ENCODE measurements around the gene DMRT1. TPM values are rescaled to one million over a fixed set of nuclear protein-coding genes. Genes with fewer than 3 reads are reported as not detected.

DMRT1 gene
- total RNA-seq, 1 experiment from 2014 or later = not detected

DNA sequence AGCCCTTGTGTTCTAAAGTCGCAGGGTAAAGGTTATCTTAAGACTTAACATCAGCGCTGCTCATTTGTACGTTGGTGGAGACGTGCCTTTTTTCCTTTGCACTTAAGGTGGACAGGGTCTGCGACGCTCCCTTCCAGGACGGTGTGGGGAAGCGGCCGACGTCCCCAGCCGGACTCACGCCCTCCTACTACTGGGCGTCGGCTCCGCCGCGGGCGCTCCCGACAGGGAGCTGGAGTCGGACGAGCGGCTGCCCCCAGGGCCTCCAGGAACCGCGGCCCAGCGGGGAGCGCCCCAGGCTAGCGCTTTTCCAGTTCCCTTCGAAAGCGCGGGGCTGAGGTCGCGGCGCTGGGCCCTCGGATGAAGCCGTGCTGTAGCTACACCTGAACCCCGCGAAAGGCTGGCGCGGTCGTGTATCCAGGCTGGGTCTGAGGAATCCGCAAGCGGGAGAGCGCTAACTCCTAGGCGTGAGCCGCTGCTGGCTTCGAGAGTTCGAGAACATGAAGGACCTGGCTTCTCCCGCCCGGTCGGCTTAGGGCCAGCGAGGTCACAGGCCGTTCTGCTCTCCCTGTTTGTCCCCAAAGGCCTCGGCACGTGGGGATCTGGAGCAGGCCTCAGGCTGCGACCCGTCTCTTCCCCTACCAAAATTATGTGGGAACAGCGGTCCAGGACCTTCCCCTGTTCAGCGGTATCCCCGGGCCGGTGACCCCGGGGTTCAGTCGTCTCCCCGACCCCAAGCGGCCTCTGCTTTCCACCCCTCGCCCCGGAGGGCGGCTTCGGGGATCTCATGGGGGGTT lies 131.2 kb downstream of the DMRT1 start:
- ATAC-seq = no peak
- no TSS peak for BruUV-seq (replicated peaks)
- no peak overlapping the region for H3K4me3 ChIP-seq (ENCODE audit: low read depth in 2 of 2, low read length in 2 of 2)
- intact Hi-C loops (cut with micrococcal nuclease; ENCODE audit: unreplicated experiment) (no loop called here), in situ Hi-C loops (cut with HindIII; ENCODE audit: low pct_unique_long_range_greater_than_20kb, low sequenced_read_pairs) (no loop called here)
- no peaks in the 10 kb centered on the region for H3K36me3 ChIP-seq (ENCODE audit: control insufficient read depth, insufficient read depth, low read length)
- TF ChIP-seq SIN3A (IDR thresholded peaks at IDR 0.05; ENCODE audit: borderline replicate concordance, insufficient read depth, low read depth, low read length) (no peak), TCF7L2 (IDR thresholded peaks at IDR 0.05; ENCODE audit: low read depth, low read length) (no peak), POLR2AphosphoS5 (IDR thresholded peaks at IDR 0.05; ENCODE audit: low read depth, low read length) (no peak), REST (IDR thresholded peaks at IDR 0.05; ENCODE audit: insufficient read depth in 1 of 2, low read depth in 2 of 2, low read length in 1 of 2) (no peak)
- TF ChIP-seq, protein P1, sequence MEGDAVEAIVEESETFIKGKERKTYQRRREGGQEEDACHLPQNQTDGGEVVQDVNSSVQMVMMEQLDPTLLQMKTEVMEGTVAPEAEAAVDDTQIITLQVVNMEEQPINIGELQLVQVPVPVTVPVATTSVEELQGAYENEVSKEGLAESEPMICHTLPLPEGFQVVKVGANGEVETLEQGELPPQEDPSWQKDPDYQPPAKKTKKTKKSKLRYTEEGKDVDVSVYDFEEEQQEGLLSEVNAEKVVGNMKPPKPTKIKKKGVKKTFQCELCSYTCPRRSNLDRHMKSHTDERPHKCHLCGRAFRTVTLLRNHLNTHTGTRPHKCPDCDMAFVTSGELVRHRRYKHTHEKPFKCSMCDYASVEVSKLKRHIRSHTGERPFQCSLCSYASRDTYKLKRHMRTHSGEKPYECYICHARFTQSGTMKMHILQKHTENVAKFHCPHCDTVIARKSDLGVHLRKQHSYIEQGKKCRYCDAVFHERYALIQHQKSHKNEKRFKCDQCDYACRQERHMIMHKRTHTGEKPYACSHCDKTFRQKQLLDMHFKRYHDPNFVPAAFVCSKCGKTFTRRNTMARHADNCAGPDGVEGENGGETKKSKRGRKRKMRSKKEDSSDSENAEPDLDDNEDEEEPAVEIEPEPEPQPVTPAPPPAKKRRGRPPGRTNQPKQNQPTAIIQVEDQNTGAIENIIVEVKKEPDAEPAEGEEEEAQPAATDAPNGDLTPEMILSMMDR (IDR thresholded peaks at IDR 0.05) = no peak
- DNase-seq (ENCODE audit: low read depth, low spot score) = no peak
- no peaks in the 10 kb centered on the region for H3K4me1 ChIP-seq (ENCODE audit: control insufficient read depth, insufficient read depth, low read length)
- no peak overlapping the region for H3K27ac ChIP-seq (ENCODE audit: low read length)
- ChIA-PET POLR2A (no interaction called here), CTCF (no interaction called here)
- H3K9me3 ChIP-seq (ENCODE audit: control insufficient read depth, insufficient read depth, low read depth, low read length) = no peaks in the 10 kb centered on the region
- no peaks in the 10 kb centered on the region for H3K27me3 ChIP-seq (ENCODE audit: control insufficient read depth, insufficient read depth, low read length)

DNA sequence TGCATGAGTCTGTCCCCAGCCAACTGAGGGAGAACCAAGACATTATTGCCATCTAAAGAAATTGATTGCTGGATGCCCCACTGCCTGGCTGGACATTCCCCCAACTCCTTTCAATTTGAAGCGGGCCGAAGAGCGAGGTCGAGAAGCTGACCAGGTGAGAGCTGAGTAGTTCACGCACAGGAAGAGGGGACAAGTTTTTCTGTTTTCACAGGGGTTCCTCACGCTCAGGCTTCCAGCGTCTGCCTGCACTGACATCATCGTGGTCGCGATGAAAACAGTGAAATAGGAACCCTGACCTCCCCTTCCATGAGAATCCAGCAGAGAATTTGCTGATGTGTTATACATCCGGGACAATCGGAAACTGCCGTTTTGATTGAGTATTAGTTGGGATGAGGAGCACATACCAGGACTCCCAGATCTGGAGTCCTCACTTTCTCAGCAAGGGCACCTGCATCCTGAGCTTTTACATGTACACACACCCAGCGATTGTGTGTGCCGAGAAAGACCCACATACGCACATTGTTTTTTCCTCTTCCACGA lies 131.9 kb downstream of the DMRT1 start:
- TF ChIP-seq REST (IDR thresholded peaks at IDR 0.05; ENCODE audit: insufficient read depth in 1 of 2, low read depth in 2 of 2, low read length in 1 of 2) (no peak), POLR2AphosphoS5 (IDR thresholded peaks at IDR 0.05; ENCODE audit: low read depth, low read length) (no peak), TCF7L2 (IDR thresholded peaks at IDR 0.05; ENCODE audit: low read depth, low read length) (no peak), SIN3A (IDR thresholded peaks at IDR 0.05; ENCODE audit: borderline replicate concordance, insufficient read depth, low read depth, low read length) (no peak)
- TF ChIP-seq, protein P1 (IDR thresholded peaks at IDR 0.05) = no peak
- H3K4me1 ChIP-seq (ENCODE audit: control insufficient read depth, insufficient read depth, low read length) = no peaks in the 10 kb centered on the region
- ATAC-seq (no peak), DNase-seq (ENCODE audit: low read depth, low spot score) (no peak)
- in situ Hi-C loops (cut with HindIII; ENCODE audit: low pct_unique_long_range_greater_than_20kb, low sequenced_read_pairs) = no loop called here
- ChIA-PET POLR2A (no interaction called here), CTCF (no interaction called here)
- intact Hi-C loops (cut with micrococcal nuclease; ENCODE audit: unreplicated experiment) = no loop called here
- H3K9me3 ChIP-seq (ENCODE audit: control insufficient read depth, insufficient read depth, low read depth, low read length) = no peaks in the 10 kb centered on the region
- H3K4me3 ChIP-seq (ENCODE audit: low read depth in 2 of 2, low read length in 2 of 2) = no peak overlapping the region
- no peaks in the 10 kb centered on the region for H3K36me3 ChIP-seq (ENCODE audit: control insufficient read depth, insufficient read depth, low read length)
- H3K27ac ChIP-seq (ENCODE audit: low read length) = no peak overlapping the region
- BruUV-seq (replicated peaks) = no TSS peak
- no peaks in the 10 kb centered on the region for H3K27me3 ChIP-seq (ENCODE audit: control insufficient read depth, insufficient read depth, low read length)

Data from Panc1 (cell line).